GM21447 (cell line): ENCODE results near the gene SLC29A3.

Source experiments
- ATAC-seq: cut with Tn5 transposase; IDR thresholded peaks from one replicate; pipeline ENCODE4 v1.9.1; 2021; ENCODE audit not compliant: unreplicated experiment

SLC29A3 gene

DNA sequence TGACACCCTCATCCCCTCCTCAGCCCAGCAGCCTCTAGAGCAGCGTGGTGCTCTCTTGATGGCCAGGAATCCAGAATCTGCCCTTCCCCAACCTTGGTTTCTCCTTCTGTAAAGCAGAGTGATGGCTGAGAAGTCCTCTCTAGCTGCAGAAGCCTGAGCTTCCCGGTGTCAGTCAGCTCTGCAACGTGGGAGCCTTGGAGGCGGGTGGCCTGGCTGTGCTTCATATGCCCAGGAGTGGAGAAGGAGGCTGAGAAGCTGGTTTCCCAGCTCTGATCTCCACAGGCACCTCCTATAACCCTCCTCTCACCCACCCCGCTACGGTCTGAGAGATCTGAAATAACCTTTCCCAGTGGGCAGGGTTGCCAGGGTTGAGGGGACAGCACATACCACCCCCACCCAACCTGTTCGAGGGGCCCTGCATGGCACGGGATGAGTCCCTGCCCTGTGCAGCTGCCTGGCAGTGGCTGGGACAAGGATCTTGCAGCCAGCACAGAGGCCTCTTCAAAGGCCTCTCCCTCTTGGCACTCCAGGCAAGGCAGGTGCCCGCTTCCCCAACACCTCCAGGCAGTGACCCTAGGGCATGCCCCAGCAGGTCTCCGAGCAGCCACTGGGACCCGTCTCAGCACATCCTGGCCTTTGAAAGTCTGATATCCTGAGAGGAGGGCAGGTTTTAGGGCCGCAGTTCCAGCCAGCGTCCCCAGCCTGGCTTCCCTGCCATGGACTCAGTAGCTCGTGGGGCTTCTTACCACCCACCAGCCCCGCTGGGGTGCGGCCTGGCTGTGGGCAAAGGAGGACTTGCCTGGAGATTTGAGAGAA is 18.3 kb upstream of the SLC29A3 start:
- ATAC-seq: no peak

DNA sequence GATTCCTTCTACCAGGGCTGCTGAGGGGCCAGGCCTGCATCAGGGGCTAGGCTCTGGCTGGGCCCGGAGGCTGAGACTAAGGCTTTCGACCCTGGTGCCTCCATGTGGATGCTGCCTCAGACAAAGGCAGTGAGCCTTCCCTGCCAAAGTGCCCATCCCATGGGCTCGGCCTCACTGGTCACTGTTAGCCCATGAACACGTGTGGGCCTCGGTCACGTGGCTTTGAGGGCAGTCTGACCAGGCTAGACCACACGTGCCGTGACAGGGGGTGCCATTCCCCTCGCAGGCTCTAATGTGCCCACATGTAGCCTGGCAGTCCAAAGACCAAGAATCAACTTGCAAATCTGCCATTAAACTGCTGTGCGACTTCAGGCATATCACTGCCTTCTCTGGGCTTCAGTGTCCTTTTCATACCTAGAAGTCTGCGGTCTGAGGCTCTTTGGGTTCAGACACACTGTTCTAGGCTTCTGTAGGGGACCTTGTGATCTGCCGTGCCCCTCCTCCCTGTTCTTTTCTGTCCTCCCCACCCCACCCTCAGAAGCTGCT is 17.6 kb upstream of the SLC29A3 start:
- ATAC-seq: no peak

DNA sequence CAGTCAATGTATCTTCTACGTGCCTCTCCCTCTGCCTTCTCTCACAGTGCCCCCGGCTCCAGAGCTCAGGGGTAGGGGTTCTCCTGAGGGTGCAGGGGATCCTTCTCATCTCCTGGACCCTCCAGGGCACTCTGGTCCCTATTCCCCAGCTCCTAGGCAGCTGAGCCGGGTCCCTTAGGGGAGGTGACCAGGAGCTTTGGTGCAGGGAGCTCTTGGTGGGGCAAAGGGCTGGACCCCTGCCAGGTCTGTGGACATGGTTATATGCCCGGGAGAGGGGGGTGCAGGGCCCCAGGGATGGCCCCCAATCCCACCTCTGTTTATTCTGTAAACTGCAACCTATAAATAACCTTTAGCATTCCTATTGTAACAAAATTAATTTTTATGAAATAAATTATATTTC is 16.6 kb upstream of the SLC29A3 start:
- ATAC-seq: no peak

DNA sequence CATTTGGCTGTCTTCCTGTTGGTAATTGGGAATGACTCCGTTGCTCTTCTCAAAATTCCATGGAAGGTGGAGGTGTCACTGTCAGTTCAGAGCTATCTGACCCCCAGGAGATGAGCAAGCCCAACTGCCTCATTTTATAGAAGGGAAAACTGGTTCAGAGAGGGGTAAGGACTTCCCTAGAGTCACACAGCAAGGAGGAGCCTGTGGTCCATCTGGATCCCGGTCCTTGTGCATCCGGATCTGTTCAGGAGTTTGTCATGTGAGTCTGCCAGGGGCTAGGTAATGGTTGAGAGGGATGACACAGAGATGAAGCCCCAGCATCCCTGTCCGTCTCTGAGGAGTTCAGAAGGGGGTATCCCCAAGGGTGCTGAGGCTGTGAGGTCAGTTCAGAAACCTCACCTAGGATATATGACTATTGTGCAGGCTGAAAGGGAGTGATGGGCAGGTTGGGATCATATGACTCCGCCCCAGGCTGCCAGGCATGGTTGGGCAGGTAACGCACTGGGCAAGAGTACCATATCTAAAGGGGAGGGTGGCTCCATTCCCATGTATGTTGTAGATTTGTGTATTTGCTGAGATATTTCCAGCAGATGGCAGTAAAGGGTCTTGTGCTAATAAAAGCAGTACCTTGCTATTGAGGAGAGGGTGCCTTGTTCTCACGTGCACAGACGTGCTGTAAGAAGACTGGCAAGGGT is 16.0 kb upstream of the SLC29A3 start:
- no peak for ATAC-seq

DNA sequence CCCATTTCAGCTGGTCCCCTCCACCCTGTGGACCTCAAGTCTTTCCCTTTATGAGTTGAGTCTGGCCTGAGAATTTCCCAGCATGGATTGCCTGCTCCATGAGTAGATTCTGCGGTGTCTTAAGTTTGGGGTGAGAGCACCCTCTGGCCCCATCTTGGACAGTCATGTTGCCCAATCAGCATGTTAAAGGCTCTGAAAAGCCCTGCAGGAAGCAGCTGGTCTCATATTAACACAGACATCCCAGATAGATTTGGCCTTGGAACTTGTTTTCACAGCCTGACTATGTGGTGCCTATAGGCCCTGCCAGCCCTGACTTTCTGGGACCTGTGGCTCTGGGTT is 15.5 kb upstream of the SLC29A3 start:
- no peak for ATAC-seq

DNA sequence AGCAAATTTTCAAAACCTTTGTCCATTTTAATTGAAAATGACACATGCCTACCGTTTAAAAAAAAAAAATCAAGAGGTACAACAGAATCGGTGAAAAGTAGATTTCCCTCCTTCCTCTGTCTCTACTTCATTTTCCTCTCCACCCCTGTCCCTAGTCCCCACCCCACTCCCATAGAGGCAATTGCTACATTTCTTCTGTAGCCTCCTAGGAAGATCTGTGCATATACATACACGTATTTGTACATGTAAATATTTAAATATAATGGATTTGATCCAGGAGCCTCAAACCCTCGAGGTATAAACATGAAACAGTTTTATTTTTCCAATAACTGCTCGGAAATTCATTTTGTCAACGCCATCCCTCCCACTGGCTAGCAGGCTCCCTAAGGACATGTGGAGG is 14.1 kb upstream of the SLC29A3 start:
- no peak for ATAC-seq

DNA sequence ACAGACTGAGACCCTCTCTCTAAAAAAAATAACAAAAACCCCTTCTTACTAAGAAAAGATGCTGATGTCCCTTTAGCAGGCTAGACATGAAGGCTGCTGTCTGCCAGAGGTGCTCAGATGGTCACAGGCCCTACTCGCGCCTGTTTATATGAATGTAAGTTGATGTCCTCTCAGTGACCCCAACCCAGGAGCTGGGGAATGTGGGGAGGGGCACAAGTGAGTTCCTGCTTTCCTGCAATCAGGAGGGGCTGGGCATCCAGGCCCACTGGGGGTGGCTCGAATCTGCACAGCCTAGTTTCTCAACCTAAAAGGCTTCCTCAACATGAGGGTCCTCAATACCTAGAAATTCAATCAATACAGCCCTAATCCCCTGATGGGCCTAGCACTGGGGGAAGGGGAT is 12.1 kb upstream of the SLC29A3 start:
- no peak for ATAC-seq

DNA sequence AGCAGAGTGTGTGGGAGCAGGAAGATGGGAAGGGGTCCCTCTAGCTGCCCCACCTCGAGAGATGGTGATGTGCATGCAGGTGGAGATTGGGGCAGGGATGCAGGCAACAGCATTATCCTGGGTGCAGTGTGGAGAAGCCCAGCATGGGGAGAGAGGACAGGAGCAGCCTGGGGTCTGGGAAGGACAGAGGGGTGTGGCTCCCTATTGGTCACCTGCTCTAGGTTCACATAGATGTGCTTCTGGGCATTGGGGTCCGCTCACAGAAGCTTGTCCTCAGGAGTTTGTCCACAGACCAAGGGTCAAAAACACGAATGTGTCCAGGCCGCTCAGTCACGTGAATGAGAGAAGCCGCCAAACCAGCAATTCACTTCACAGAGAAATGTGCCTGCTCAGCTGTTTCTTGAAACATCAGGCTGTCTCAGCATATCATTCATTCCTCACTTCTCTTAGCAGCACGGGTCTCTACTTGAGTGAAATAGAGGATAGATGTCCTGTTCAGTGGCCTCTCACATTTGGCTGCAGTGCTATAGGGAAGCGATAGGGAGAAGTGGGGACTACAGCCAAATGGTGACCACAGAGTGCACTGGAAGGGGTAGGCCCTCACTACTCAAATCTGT is 11.5 kb upstream of the SLC29A3 start:
- no peak for ATAC-seq

DNA sequence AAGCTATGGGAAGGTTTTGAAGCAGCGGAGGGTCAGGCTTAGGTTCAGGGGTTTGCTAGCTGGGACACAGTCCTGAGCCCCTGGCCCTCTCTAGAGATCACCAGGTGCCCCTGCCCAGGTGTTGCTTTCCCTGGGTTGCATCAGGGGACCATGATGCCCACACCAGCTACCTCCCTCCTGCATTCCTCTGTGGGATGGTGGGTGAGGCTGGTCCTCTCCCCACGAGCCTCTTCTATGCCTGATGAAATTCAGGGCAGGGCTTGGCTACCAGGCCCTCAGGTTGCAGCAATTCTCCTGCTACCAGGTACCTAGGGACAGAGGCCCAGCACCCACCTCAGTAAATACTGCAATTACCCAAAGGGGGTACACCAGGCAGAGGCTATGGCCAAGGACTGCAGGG is 10.8 kb upstream of the SLC29A3 start:
- ATAC-seq: no peak

DNA sequence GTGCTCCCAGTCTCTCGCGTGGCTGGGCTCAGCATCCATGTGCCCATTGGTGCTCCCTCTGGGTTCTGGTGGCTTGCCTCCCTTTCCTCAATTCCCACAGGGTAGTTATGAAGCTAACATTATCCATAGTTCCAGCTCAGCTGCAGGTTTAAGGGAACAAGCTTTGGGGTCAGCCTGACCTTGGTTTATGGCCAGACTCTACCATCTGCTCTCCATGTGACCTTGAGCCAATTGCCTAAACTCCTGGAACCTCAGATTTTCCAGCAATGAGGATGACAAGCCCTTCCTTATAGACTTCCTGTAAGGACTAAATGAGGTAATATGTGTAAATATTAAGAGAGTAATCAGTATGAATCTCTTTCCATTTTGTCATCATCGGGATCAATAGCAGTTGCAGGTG is 10.1 kb upstream of the SLC29A3 start:
- ATAC-seq: no peak

DNA sequence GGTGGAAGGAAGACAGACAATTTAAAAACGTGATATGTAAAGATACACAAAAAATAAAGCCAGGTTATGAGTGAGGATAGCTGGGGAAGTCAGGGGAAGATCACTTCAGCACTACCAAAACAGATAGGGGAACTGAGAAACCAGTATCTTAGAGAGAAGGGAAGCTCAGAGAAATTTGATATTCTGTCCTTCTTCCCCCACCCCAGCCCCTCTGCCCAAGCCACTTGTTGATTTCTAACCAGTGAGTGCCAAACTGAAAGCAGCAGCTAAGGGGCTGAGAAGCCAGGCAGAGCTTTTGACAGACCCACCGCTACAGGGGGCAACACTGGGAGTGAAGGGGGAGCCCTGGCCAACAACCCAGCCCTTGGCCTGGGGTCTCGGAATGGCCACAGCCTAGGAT is 9.1 kb upstream of the SLC29A3 start:
- no peak for ATAC-seq

DNA sequence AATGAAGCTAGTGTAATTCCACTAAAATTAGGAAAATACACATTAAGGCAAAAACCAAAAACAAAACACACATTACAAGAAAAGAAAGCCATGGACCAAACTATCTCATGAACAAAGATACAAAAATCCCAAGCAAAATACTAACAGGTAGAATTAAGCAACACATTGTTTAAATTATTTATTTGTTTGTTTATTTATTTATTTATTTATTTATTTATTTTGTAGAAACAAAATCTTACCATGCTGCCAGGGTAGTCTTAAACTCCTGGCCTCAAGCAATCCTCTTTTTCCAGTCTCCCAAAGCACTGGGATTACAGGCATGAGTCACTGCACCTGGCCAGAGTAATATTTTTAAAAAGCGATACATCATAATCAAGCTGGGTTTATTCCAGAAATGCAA is 6.8 kb upstream of the SLC29A3 start:
- ATAC-seq: no peak

DNA sequence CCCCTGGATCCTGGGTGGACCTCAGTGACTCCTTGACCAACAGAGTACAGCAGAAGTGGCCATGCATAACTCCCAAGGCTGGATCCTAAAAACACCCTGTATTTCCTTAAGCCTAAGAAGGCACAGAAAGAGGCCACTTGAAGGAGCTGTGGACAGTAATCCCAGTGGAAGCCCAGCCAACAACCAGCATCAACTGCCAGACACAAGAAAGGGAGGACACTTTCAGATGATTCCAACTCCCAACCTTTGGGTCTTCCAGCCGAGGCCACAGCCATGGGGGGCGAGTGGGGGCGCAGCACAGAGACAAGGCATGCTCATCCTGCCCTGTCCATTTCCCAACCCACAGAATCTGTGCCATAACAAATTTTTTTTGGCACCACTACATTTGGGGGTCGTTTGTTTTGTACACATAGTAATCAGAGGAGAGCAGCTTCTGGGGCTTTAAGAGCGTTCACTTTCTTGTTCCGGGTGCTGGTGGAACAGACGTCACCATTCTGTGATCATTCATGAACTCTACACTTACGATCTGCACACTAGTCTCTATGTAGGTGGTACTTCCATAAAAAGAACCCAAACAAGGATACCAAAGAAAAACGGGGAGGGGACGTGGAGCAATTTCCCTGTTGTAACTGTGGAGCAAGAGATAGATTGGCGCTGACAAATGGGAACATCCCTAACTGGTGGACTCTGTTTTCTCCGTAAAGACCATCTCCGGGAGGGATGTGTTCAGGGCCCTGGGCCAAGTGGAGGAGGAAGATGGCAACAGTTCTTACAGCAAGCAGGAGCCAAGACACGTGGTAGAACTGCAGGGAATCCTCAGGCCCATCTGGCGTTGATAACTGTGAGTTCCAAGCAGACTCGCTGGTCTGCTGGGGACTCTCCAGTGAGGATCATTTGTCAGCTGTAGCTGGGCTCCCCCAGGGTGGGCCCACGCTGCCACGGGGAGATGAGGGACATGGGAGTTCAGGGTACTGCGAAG is 6.0 kb upstream of the SLC29A3 start:
- no peak for ATAC-seq

DNA sequence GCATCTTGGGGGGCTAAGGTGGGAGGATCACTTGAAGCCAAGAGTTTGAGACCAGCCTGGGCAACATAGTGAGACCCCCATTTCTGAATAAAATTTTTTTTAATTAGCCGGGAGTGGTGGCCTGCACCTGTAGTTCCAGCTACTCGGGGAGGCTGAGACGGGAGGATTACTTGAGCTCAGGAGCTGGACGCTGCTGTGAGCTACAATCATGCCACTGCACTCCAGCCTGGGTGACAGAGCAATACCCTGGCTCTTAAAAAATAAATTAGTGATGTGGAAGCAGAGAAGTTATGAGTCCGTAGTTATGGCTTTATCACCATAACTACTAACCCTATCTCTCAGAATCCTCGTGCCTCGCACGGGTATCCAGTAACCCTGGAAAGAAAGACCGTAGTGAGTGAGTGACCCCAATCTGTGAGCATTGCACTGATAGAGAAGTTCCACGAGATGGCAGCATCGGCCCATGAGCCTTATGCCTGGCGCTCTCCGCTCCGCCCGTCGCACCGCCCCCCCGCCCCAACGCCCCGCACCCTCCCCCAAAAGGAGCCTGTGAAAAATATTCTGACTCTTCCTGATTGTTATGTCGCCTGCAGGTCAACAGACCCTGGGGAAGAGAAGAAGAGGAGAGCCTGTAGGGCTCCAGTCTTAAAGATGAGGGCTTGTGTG is 4.9 kb upstream of the SLC29A3 start:
- ATAC-seq: no peak

DNA sequence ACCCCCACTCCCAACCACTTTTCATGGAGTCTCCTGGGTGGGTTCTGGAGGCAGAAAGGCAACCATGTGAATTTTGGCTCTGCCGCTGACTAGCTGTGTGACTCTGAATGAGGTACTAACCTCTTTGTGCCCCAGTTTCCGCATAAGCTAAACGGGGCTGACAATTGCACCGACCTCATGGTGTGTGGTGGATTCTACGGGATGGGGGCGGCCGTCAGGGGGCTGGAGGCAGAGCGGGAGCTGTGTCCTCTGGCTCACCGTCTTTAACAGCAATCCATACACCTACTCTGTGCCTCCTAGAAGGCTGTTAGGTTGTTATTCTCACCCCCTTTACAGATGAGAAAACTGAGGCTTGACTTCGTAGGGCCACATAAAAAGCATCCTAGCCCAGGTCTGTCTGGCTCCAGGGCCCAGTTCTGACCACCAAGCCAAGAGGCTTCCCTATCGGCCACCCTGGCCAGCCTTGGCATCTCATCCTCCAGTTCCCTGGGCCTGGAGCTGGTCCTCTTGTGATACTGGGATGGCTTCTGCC is 4.3 kb upstream of the SLC29A3 start:
- no peak for ATAC-seq

DNA sequence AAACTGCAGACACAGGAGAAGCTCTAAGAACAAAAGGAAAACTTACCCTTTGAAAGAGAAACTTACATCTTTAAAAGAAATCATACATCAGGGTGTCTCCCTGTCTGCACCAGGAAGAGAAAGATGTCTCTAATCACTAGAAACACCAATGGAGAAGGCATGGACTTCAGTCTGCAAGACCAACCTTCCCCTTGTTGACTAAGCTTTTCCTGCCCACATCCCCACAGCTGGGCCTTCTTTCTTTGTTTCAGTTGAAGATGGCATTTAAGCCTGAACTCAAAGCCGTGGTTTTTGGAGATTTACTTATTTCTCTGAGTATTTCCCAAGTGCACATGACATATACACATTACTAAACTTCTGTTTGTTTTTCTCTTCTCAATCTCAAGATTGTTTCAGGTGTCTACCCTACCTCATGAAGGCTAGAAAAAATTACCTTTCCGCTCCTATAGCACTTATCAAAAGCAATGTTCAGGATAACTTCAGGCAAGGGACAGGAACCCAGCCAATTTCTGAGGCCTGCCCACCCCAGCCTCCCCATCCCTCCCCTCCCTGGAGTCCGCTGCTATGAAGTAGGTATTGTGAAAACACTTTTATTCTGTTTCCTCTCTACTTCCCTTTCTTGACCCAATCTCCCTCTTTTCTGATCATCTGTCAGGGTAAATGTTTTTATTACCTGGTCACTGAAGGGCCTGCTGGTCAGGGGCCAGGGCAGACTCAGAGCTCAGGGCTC is 2.8 kb upstream of the SLC29A3 start:
- ATAC-seq: no peak

DNA sequence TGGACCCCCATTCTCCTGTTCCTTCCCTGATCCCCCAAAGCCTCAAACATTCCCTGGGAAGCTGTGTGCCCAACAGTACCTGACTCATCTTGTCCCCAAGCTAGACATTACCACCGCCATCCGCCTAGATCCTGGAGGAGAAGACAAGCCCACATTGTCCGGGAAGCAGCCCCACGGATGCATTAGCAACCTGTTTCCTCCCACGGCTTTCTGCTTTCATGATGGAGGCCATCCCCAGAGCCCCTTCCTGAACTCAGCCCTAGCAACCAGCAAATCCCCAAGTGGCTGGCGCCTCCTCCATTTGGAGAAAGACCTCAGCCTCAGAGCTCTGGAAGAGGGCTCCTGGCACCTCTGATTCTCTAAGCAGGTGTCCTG is 2.3 kb upstream of the SLC29A3 start:
- ATAC-seq: no peak

DNA sequence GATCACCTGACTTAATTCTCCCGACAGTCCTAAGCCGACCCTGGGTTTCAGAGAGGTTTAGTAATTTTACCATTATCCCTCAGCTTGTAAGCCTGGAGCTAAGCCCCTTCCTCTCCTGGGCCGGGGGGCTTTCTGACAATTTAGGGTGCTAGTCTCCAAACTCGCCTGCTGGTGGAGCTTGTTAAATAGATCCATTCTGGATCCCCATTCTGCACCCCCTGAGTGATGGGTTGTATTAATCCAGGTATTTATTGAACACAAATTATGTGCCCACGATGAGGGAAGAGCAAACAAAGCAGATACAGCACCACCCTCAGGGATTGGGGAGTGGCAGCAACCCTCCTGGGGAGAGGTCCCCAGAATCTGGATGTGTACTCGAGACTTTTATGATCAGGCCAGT is 1.3 kb upstream of the SLC29A3 start:
- no peak for ATAC-seq

DNA sequence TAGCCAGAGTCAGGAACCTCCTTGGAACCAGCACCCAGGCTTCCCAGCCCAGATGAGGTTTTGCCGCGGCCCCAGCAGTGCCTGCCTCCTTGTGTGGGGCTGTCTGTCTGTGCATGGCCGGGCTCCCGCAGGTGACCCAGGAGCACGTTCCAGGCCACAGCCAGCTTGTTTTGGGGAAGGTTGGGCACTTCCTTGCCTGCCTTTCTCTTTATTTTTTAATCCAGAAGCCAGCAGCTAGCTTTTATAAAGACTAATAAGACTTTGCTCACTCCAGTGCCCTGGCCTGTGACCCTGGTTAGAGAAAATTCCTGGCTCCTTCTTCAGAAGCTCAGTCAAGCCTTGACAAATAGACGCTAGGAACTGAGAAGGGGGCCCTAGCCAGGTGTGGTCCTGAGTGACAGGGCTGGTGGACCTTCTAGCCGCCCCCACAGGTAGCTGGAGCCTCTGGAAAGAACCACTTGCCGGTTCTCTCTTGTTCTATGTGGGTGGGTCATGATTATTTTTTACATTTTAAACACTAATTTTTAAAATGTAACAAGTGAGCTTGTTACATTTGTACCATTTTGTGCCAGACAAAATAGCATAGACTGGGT is 837 bp downstream of the SLC29A3 start:
- peak; percentile 23 for ATAC-seq
